ENCODE data around the gene CD44.

Gene CD44

GRCh38 chr11:35179466-35180135 lies 40.6 kb downstream of the CD44 start:
- no peak for DNase-seq

- no peak for DNase-seq
Observed at GRCh38 chr11:35180317-35181233, 41.6 kb downstream of the CD44 start.

- DNase-seq = no peak
Observed at GRCh38 chr11:35182317-35182939, 43.5 kb downstream of the CD44 start.

GRCh38 chr11:35183326-35183925 lies 44.5 kb downstream of the CD44 start:
- no peak for DNase-seq

- DNase-seq = no peak
Observed at GRCh38 chr11:35185696-35186095, 46.7 kb downstream of the CD44 start.

- DNase-seq = no peak
Observed at GRCh38 chr11:35187996-35188395, 49.0 kb downstream of the CD44 start.

- no peak for DNase-seq
Observed at GRCh38 chr11:35190804-35191348, 51.9 kb downstream of the CD44 start.

- no peak for DNase-seq
Observed at GRCh38 chr11:35192347-35192746, 53.4 kb downstream of the CD44 start.

GRCh38 chr11:35193767-35194166 lies 54.8 kb downstream of the CD44 start:
- no peak for DNase-seq

- no peak for DNase-seq
Observed at GRCh38 chr11:35197292-35197691, 58.3 kb downstream of the CD44 start.

- DNase-seq = no peak
Observed at GRCh38 chr11:35200811-35201341, 61.9 kb downstream of the CD44 start.

- DNase-seq = no peak
Observed at GRCh38 chr11:35204614-35205013, 65.6 kb downstream of the CD44 start.

GRCh38 chr11:35206616-35207015 lies 67.6 kb downstream of the CD44 start:
- DNase-seq = no peak

- no peak for DNase-seq
Observed at GRCh38 chr11:35207471-35208403, 68.8 kb downstream of the CD44 start.

- no peak for DNase-seq
Observed at GRCh38 chr11:35208795-35209194, 69.8 kb downstream of the CD44 start.

- no peak for DNase-seq
Observed at GRCh38 chr11:35210876-35211546, 72.0 kb downstream of the CD44 start.

- no peak for DNase-seq
Observed at GRCh38 chr11:35211952-35212351, 73.0 kb downstream of the CD44 start.

GRCh38 chr11:35214226-35214770 lies 75.3 kb downstream of the CD44 start:
- no peak for DNase-seq

- DNase-seq = no peak
Observed at GRCh38 chr11:35214792-35215193, 75.8 kb downstream of the CD44 start.

- no peak for DNase-seq
Observed at GRCh38 chr11:35215945-35216344, 77.0 kb downstream of the CD44 start.
